Neural crest cell (in vitro differentiated cells): ENCODE results near the gene TPSB2. TPM values are rescaled to one million over a fixed set of nuclear protein-coding genes. Genes with fewer than 3 reads are reported as not detected.

Experiments used
- DNase-seq: peaks from one replicate; pipeline ENCODE4 v3.0.0; 2021; ENCODE audit warnings: low read depth, mixed read lengths, low spot score
- H3K27ac Mint-ChIP-seq: one replicate; pipeline ENCODE4 v1.8.0; 2021; ENCODE audit warnings: mild to moderate bottlenecking, mixed read lengths; ENCODE audit not compliant: unreplicated experiment
- H3K27me3 Mint-ChIP-seq: 2 replicates; pipeline ENCODE4 v1.8.0; 2021; ENCODE audit warnings: low read depth, mild to moderate bottlenecking, mixed read lengths
- H3K36me3 Mint-ChIP-seq: 2 replicates; pipeline ENCODE4 v1.8.0; 2021; ENCODE audit warnings: low read depth, mild to moderate bottlenecking, mixed read lengths
- H3K4me1 Mint-ChIP-seq: 2 replicates; pipeline ENCODE4 v1.8.0; 2021; ENCODE audit warnings: mixed read lengths
- H3K4me3 Mint-ChIP-seq: one replicate; pipeline ENCODE4 v1.8.0; 2021; ENCODE audit warnings: mild to moderate bottlenecking, mixed read lengths
- H3K9me3 Mint-ChIP-seq: 2 replicates; pipeline ENCODE4 v1.8.0; 2021; ENCODE audit warnings: mixed read lengths
- CTCF ChIP-seq: fragments of 200-600 bp; sonication (generic); conservative IDR thresholded peaks from 2 replicates; pipeline ENCODE4 v1.5.0; 2021; ENCODE audit warnings: antibody characterized with exemption, mild to moderate bottlenecking
- total RNA-seq: library from RNA; stranded (reverse); gene quantifications from 2 replicates; pipeline ENCODE4 v1.2.1, GENCODE V29; 2021

TPSB2 gene
- total RNA-seq, 1 donor from 2014 or later: not detected

DNA sequence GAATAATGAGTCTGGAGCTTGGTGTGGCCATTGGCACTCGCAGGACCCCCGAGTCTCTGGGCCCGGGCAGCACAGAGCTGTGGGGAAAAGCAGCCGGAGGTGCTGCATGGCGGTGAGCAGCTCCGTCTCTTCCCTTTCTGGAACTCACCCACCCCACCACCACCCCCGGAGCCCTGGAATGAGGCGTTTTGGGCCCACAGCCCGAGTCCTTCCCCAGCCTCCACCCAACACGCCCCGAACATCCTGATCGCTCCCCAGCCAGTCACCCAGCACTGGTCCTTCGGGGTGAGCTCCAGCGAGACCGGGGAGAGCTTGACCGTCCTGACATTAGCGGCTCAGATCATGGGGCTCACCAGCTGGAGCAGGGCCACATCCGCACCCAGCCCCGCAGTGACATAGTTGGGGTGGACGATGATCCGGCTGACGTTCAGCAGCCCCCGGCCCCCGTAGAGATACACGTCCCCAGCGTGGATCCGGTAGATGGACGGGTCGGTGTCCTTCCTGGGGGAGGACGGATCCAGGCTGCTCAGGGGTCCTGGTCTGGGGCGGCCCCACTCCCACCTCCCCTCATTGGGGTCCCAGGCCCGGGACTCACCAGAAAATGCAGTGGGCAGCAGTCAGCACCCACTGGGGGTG, 32.3 kb upstream of the TPSB2 start:
- Mint-ChIP-seq H3K9me3 (peaks cover 3% of the 10 kb centered on the region), H3K4me3 (no peak overlapping the region), H3K4me1 (no peaks in the 10 kb centered on the region), H3K27me3 (peaks cover 14% of the 10 kb centered on the region), H3K36me3 (no peaks in the 10 kb centered on the region), H3K27ac (no peak overlapping the region)
- no peak for DNase-seq
- no peak for TF ChIP-seq CTCF

GRCh38 chr16:1261131-1261892, 31.3 kb upstream of the TPSB2 start:
- no peak overlapping the region for H3K27ac Mint-ChIP-seq
- DNase-seq: no peak

DNA sequence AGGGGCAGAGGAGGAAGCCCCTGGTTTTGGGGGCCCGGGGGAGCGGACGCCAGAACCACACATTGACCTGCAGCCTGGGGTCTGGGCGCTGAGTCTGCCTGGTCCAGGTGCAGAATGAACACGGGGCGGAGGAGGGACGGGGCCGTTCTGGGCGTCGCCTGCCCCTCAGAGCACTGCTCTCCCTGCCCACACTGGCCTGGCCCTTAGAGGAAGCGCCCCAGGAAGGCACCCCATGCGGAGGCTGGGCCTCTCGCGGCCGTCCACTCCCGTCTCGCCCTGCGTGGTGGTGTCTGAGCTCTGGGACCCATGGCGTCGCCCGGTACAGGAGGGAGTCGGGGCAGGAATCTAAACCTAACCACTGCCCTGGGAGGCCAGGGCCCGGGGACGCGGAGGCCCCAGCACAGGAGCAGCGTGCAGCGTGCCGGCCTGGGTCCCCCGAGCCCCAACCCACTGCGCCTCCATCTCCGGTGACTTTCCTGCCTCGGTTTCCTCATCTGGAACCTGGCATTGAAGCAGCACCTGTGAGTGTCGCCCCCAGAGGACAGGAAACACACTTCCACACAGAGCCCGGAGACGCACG, 30.2 kb upstream of the TPSB2 start:
- DNase-seq: no peak
- H3K27ac Mint-ChIP-seq: no peak overlapping the region
- TF ChIP-seq CTCF: no peak
- no peaks in the 10 kb centered on the region for H3K36me3 Mint-ChIP-seq
- peaks cover 3% of the 10 kb centered on the region for H3K9me3 Mint-ChIP-seq
- H3K4me3 Mint-ChIP-seq: no peak overlapping the region
- H3K27me3 Mint-ChIP-seq: peaks cover 14% of the 10 kb centered on the region
- H3K4me1 Mint-ChIP-seq: no peaks in the 10 kb centered on the region

More at GRCh38 chr16:1261131-1261892, 31.3 kb upstream of the TPSB2 start:
- H3K4me1 Mint-ChIP-seq: no peaks in the 10 kb centered on the region
- TF ChIP-seq CTCF: no peak
- peaks cover 14% of the 10 kb centered on the region for H3K27me3 Mint-ChIP-seq
- H3K9me3 Mint-ChIP-seq: peaks cover 3% of the 10 kb centered on the region
- H3K36me3 Mint-ChIP-seq: no peaks in the 10 kb centered on the region
- H3K4me3 Mint-ChIP-seq: no peak overlapping the region

- no peak for DNase-seq
- peaks cover 3% of the 10 kb centered on the region for H3K9me3 Mint-ChIP-seq
Observed at GRCh38 chr16:1259760-1260068, 29.7 kb upstream of the TPSB2 start.

More at GRCh38 chr16:1259760-1260068, 29.7 kb upstream of the TPSB2 start:
- Mint-ChIP-seq H3K27me3 (peaks cover 14% of the 10 kb centered on the region), H3K4me3 (no peak overlapping the region), H3K27ac (no peak overlapping the region), H3K4me1 (no peaks in the 10 kb centered on the region), H3K36me3 (no peaks in the 10 kb centered on the region)
- TF ChIP-seq CTCF: no peak
